ENCODE results near the gene NRG2. TPM values are rescaled to one million over a fixed set of nuclear protein-coding genes. Genes with fewer than 3 reads are reported as not detected.
A peak's percentile ranks its signal among the peaks of the same experiment; 100 is the strongest.

The NRG2 gene
- total and polyA plus RNA-seq, 8 donors: 0.68 to 10.6 (median 7.5) TPM

GRCh38 chr5:139838381-139839197 is 204.5 kb downstream of the NRG2 start:
- no peak for TF ChIP-seq CTCF (IDR thresholded peaks at IDR 0.05)
- ATAC-seq (no peak), DNase-seq (peak in 1 of 4 donors; percentile 57)
- Histone ChIP-seq H3K36me3 (no peaks in the 10 kb centered on the region), H3K4me1 (no peaks in the 10 kb centered on the region), H3K9me3 (no peaks in the 10 kb centered on the region), H3K27me3 (peaks cover 0 to 9% of the 10 kb centered on the region in 2 donors), H3K27ac (no peak overlapping the region), H3K4me3 (no peak overlapping the region)
- intact Hi-C loops (cut with DNase I): no loop called here

- no peaks in the 10 kb centered on the region for H3K36me3 ChIP-seq
- no peak for TF ChIP-seq CTCF (IDR thresholded peaks at IDR 0.05)
- H3K4me3 ChIP-seq: no peak overlapping the region
- H3K27ac ChIP-seq: no peak overlapping the region
- no peaks in the 10 kb centered on the region for H3K9me3 ChIP-seq
- DNase-seq (peak in 1 of 4 donors; percentile 31), ATAC-seq (no peak)
- peaks cover 0 to 7% of the 10 kb centered on the region in 2 donors for H3K27me3 ChIP-seq
- no peaks in the 10 kb centered on the region for H3K4me1 ChIP-seq
- intact Hi-C loops (cut with DNase I): no loop called here
Measured at GRCh38 chr5:139837711-139838380, 205.3 kb downstream of the NRG2 start.

- intact Hi-C loops (cut with DNase I): no loop called here
- no peak for TF ChIP-seq CTCF (IDR thresholded peaks at IDR 0.05)
- no peak overlapping the region for H3K27ac ChIP-seq
- no peaks in the 10 kb centered on the region for H3K36me3 ChIP-seq
- no peak for ATAC-seq
- no peaks in the 10 kb centered on the region for H3K9me3 ChIP-seq
- no peaks in the 10 kb centered on the region for H3K4me1 ChIP-seq
- peaks cover 0 to 17% of the 10 kb centered on the region in 2 donors for H3K27me3 ChIP-seq
- peak in 1 of 4 donors; percentile 54 for DNase-seq
- H3K4me3 ChIP-seq: no peak overlapping the region
Measured at GRCh38 chr5:139836469-139837208, 206.5 kb downstream of the NRG2 start.

GRCh38 chr5:139835656-139836055 is 207.4 kb downstream of the NRG2 start:
- no peak for TF ChIP-seq CTCF (IDR thresholded peaks at IDR 0.05)
- ATAC-seq (no peak), DNase-seq (no peak)
- Histone ChIP-seq H3K36me3 (no peaks in the 10 kb centered on the region), H3K9me3 (no peaks in the 10 kb centered on the region), H3K27me3 (peaks cover 0 to 19% of the 10 kb centered on the region in 2 donors), H3K4me1 (no peaks in the 10 kb centered on the region), H3K27ac (no peak overlapping the region), H3K4me3 (no peak overlapping the region)
- intact Hi-C loops (cut with DNase I): no loop called here

- no peak for DNase-seq
- Histone ChIP-seq H3K27ac (no peak overlapping the region), H3K27me3 (peaks cover 0 to 19% of the 10 kb centered on the region in 2 donors), H3K4me1 (no peaks in the 10 kb centered on the region), H3K9me3 (no peaks in the 10 kb centered on the region), H3K4me3 (no peak overlapping the region), H3K36me3 (no peaks in the 10 kb centered on the region)
- intact Hi-C loops (cut with DNase I): no loop called here
- TF ChIP-seq CTCF (IDR thresholded peaks at IDR 0.05): no peak
- no peak for ATAC-seq
Measured at GRCh38 chr5:139833525-139833924, 209.6 kb downstream of the NRG2 start.
